Measurements from ENCODE around the gene PTCHD4.

DNA sequence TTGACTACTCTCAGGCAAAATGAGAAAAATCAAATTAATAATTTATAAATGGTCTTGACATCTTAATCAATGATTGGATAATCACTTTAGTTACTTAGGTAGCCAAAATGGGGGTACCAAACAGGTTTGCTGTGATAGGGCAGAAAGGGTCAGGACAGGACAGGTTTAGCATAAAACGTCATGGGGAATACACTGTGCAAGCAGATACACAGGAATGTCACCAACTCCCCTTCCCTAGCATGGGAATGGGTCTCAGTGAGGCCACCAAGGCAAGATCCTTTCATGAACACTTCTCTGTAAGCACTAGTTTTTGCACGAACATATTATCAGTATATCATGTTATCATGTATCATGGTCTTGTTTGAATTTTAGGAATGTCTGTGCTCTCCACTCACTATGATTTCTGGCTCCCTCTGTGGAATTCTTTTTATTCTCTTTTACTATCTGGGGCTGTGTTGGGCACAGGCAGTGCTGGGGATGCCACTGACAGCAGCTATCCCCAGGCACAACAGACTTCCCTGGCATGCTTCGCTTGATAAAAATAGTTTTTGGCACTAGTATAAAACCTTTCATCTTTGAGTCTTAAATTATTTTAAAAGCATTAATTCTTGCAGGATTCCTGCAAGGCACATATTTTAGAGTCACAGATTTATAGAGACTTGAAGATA lies 18.3 kb downstream of the PTCHD4 start:
- no peak for TF ChIP-seq CTCF (IDR thresholded peaks at IDR 0.05 in 8 of 11, conservative IDR thresholded peaks at IDR 0.05 in 3 of 11)
- TF ChIP-seq POLR2AphosphoS5 (IDR thresholded peaks at IDR 0.05) = no peak
